ENCODE measurements around the gene NBDY.

GRCh38 chrX:56728752-56729151 lies 291 bp upstream of the NBDY start:
- no peak for TF ChIP-seq CTCF (IDR thresholded peaks at IDR 0.05; ENCODE audit: low read depth, low read length, missing input control)
- no peak for TF ChIP-seq FOXA1 (IDR thresholded peaks at IDR 0.05)
- TF ChIP-seq MAX (IDR thresholded peaks at IDR 0.05): no peak
